ENCODE data around the gene DIPK1B.

DNA sequence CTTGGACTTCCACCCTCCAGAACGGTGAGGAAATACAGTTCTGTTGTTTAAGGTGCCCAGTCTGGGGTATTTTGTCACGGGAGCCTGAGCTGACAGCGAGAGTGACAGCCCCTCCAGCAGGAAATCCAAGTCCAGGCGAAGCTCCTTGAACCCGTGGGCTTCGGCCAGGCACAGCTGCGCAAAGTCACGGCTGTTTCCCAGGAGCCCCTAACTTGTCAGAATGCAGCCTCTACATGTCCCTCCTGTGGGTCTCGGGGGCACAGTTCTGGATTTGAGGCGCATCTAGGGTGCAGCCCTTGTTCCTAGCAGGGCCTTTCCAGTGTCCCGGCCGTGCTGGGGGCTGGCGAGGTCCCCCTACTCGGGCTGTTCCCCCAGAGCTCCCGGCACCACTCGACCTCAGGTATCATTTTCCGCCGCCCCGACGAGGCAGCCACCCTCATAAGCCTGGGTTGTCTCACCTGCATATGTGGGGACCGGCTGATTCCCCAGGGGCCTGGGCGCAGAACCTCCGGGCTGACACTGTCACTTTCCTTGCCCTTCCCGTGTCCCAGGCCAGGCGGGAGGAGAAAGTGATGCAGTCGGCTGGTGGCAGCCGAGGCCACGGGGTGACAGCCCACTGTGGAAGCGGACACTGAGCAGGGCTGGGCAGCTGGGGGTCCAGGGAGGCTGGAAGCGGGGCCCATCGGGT lies 41.1 kb downstream of the DIPK1B start:
- TF ChIP-seq, protein P1, sequence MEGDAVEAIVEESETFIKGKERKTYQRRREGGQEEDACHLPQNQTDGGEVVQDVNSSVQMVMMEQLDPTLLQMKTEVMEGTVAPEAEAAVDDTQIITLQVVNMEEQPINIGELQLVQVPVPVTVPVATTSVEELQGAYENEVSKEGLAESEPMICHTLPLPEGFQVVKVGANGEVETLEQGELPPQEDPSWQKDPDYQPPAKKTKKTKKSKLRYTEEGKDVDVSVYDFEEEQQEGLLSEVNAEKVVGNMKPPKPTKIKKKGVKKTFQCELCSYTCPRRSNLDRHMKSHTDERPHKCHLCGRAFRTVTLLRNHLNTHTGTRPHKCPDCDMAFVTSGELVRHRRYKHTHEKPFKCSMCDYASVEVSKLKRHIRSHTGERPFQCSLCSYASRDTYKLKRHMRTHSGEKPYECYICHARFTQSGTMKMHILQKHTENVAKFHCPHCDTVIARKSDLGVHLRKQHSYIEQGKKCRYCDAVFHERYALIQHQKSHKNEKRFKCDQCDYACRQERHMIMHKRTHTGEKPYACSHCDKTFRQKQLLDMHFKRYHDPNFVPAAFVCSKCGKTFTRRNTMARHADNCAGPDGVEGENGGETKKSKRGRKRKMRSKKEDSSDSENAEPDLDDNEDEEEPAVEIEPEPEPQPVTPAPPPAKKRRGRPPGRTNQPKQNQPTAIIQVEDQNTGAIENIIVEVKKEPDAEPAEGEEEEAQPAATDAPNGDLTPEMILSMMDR (IDR thresholded peaks at IDR 0.05), result no peak
- TF ChIP-seq POLR2A (IDR thresholded peaks at IDR 0.05), result no peak
